ENCODE data around the gene C1QB.

Gene C1QB

DNA sequence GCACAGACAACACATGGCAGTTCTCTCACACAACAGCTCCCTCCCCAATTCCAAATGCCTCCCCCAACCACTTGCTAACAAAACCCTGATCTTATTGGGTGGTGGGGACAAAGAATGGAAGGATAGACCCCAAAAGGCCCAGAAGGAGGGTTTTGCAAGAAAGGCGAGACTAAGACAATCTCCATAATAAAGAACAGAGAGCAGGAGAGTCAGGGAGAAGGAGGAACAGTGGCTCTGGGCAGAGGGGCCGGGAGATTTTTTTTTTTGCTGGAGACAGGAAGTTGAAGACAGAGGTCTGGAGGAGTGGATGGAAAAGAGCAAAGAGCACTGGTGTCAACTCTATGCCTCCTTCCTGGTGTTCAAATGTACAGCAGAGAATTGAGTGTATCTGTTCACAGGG, 23.1 kb upstream of the C1QB start:
- peaks cover 10% of the 10 kb centered on the region for H3K27me3 ChIP-seq (ENCODE audit: insufficient read depth, poor library complexity, severe bottlenecking)
- no peak for DNase-seq (ENCODE audit: low spot score)
- TF ChIP-seq, protein P1, sequence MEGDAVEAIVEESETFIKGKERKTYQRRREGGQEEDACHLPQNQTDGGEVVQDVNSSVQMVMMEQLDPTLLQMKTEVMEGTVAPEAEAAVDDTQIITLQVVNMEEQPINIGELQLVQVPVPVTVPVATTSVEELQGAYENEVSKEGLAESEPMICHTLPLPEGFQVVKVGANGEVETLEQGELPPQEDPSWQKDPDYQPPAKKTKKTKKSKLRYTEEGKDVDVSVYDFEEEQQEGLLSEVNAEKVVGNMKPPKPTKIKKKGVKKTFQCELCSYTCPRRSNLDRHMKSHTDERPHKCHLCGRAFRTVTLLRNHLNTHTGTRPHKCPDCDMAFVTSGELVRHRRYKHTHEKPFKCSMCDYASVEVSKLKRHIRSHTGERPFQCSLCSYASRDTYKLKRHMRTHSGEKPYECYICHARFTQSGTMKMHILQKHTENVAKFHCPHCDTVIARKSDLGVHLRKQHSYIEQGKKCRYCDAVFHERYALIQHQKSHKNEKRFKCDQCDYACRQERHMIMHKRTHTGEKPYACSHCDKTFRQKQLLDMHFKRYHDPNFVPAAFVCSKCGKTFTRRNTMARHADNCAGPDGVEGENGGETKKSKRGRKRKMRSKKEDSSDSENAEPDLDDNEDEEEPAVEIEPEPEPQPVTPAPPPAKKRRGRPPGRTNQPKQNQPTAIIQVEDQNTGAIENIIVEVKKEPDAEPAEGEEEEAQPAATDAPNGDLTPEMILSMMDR (IDR thresholded peaks at IDR 0.05; ENCODE audit: poor library complexity, severe bottlenecking) = no peak
- H3K4me3 ChIP-seq (ENCODE audit: severe bottlenecking) = no peak overlapping the region
- no peak overlapping the region for H3K27ac ChIP-seq (ENCODE audit: poor library complexity, severe bottlenecking)
- no peak for ATAC-seq (ENCODE audit: low read depth)
- no peaks in the 10 kb centered on the region for H3K4me1 ChIP-seq (ENCODE audit: insufficient read depth, poor library complexity, severe bottlenecking)
- no peaks in the 10 kb centered on the region for H3K36me3 ChIP-seq (ENCODE audit: low read depth)
- H3K9me3 ChIP-seq (ENCODE audit: severe bottlenecking) = no peaks in the 10 kb centered on the region

DNA sequence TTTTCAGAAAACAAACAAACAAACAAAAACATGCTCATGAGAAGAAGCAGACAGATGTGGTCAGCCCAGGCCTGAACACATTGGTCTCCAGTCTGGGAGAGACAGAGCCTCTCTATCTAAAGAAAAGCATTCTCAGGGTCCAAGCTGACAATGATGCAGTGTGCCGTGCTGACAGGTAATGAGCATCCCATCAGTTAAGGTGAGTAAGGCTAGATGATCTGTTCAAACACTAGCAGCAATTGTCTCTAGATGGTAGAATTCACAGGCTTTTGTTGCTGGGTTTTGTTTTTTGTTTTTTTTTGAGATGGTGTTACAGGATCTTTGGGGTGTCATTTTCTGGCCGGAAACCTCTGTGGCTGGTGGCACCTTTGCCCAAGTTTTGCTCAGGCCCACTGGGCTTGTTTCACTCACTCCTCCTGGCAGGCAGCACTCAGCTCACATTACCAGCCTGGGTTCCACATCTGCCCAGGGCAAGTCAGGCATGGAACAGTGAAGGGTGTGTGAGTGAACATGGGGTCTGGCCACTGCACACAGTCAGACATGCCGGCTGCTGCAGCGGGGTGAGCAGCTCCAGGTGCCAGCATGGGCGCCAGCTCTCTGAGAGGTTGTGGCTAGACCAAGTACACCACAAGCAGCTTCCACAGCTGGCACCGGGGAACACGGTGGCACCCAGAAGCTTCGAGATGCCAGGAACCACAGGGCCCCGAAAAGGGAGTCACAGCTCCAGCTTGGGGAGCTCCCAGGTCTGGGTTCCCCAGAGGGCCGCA, 19.2 kb upstream of the C1QB start:
- no peak overlapping the region for H3K27ac ChIP-seq (ENCODE audit: poor library complexity, severe bottlenecking)
- no peaks in the 10 kb centered on the region for H3K27me3 ChIP-seq (ENCODE audit: insufficient read depth, poor library complexity, severe bottlenecking)
- H3K9me3 ChIP-seq (ENCODE audit: severe bottlenecking) = no peaks in the 10 kb centered on the region
- no peaks in the 10 kb centered on the region for H3K4me1 ChIP-seq (ENCODE audit: insufficient read depth, poor library complexity, severe bottlenecking)
- H3K4me3 ChIP-seq (ENCODE audit: severe bottlenecking) = no peak overlapping the region
- no peak for ATAC-seq (ENCODE audit: low read depth)
- no peak for DNase-seq (ENCODE audit: low spot score)
- H3K36me3 ChIP-seq (ENCODE audit: low read depth) = no peaks in the 10 kb centered on the region
- TF ChIP-seq, protein P1 (IDR thresholded peaks at IDR 0.05; ENCODE audit: poor library complexity, severe bottlenecking) = no peak

DNA sequence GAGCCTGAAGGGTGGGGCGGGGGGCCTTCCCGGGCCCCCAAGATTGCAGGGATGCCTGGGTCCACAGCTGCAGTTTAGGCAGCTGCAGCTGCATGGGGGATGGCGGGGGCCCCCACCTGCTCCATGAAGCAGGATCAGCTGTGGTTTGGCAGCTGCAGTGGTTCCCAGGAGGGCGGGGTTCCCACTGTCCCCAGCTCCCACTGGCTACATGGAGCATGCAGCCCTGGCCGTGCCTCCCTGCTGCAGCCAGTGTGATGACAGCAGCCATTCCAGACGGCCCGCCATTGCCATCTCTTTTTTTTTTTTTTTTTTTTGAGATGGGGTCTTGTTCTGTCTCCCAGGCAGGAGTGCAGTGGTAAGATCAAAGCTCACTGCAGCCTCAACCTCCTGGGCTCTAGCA, 17.6 kb upstream of the C1QB start:
- TF ChIP-seq, protein P1 (IDR thresholded peaks at IDR 0.05; ENCODE audit: poor library complexity, severe bottlenecking) = no peak
- Histone ChIP-seq H3K4me1 (ENCODE audit: insufficient read depth, poor library complexity, severe bottlenecking) (no peaks in the 10 kb centered on the region), H3K4me3 (ENCODE audit: severe bottlenecking) (no peak overlapping the region), H3K27me3 (ENCODE audit: insufficient read depth, poor library complexity, severe bottlenecking) (no peaks in the 10 kb centered on the region), H3K27ac (ENCODE audit: poor library complexity, severe bottlenecking) (no peak overlapping the region), H3K36me3 (ENCODE audit: low read depth) (no peaks in the 10 kb centered on the region), H3K9me3 (ENCODE audit: severe bottlenecking) (no peaks in the 10 kb centered on the region)
- DNase-seq (ENCODE audit: low spot score) (no peak), ATAC-seq (ENCODE audit: low read depth) (no peak)

DNA sequence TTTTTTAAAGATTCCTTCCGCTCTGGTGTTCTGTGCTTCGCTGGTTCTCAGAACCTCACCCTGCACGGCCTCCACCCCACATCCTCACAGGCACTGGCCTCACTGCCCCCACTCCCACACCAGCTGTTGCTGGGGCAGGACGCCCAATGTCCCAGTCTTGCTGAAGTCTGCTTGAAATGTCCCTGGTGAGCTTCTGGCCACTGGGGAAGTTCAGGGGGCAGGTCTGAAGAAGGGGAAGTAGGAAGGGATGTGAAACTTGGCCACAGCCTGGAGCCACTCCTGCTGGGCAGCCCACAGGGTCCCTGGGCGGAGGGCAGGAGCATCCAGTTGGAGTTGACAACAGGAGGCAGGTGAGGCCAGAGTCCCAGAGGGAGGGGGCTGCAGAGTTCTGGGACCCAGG, 16.7 kb upstream of the C1QB start, which contains the start of gene C1QA:
C1QA (plus strand) TSS at position 276 of the 400 bp plus-strand sequence. CDS start 989 bp downstream, outside the sequence.
- H3K36me3 ChIP-seq (ENCODE audit: low read depth) = no peaks in the 10 kb centered on the region
- no peaks in the 10 kb centered on the region for H3K27me3 ChIP-seq (ENCODE audit: insufficient read depth, poor library complexity, severe bottlenecking)
- no peak within 1 kb of the TSS for H3K4me3 ChIP-seq (ENCODE audit: severe bottlenecking)
- TF ChIP-seq, protein P1 (IDR thresholded peaks at IDR 0.05; ENCODE audit: poor library complexity, severe bottlenecking) = no peak
- H3K27ac ChIP-seq (ENCODE audit: poor library complexity, severe bottlenecking) = no peak within 1 kb of the TSS
- no peaks in the 10 kb centered on the region for H3K9me3 ChIP-seq (ENCODE audit: severe bottlenecking)
- DNase-seq (ENCODE audit: low spot score) (no peak), ATAC-seq (ENCODE audit: low read depth) (no peak)
- no peaks in the 10 kb centered on the region for H3K4me1 ChIP-seq (ENCODE audit: insufficient read depth, poor library complexity, severe bottlenecking)

DNA sequence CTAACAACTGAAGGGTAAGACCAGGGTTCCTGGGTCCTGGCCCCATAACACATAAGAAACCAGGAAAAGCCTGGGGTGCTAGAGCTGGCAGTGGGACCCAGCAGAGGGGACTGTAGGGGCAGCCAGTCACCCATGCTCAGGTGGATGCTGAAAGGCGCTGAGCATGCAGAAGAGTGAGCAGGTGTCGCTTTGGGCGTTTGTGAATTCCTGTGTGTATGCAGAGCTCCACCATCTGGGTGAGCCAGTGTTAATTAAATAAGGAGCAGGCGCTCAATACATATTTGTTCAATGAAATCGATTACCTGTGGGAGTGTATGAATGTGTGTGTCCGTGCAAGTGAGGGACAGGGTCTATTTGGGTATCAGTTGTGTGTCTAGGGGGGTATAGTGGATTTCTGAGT, 16.1 kb upstream of the C1QB start:
- no peaks in the 10 kb centered on the region for H3K4me1 ChIP-seq (ENCODE audit: insufficient read depth, poor library complexity, severe bottlenecking)
- H3K27me3 ChIP-seq (ENCODE audit: insufficient read depth, poor library complexity, severe bottlenecking) = no peaks in the 10 kb centered on the region
- TF ChIP-seq, protein P1 (IDR thresholded peaks at IDR 0.05; ENCODE audit: poor library complexity, severe bottlenecking) = no peak
- ATAC-seq (ENCODE audit: low read depth) = no peak
- no peak overlapping the region for H3K4me3 ChIP-seq (ENCODE audit: severe bottlenecking)
- no peak for DNase-seq (ENCODE audit: low spot score)
- H3K9me3 ChIP-seq (ENCODE audit: severe bottlenecking) = no peaks in the 10 kb centered on the region
- no peaks in the 10 kb centered on the region for H3K36me3 ChIP-seq (ENCODE audit: low read depth)
- H3K27ac ChIP-seq (ENCODE audit: poor library complexity, severe bottlenecking) = no peak overlapping the region
